GM10248 (cell line): ENCODE data around the gene WDR5.

Experiments used
- CTCF ChIA-PET: fragments of 300-600 bp; sonication (Branson Sonifier 250); formaldehyde crosslinking; extraction: SDS; loops from one replicate; lab custom pipeline; 2021; ENCODE audit warnings: antibody characterized with exemption; lab: Yijun Ruan, JAX
- POLR2A ChIA-PET: fragments of 350-650 bp; sonication (Branson Sonifier 250); formaldehyde crosslinking; extraction: SDS; loops from one replicate; lab custom pipeline; 2020; ENCODE audit warnings: antibody characterized with exemption; lab: Yijun Ruan, JAX
- DNase-seq: peaks from one replicate; pipeline ENCODE4 v3.0.0; 2012; ENCODE audit errors: extremely low spot score
- CTCF ChIP-seq: IDR thresholded peaks from 2 replicates; pipeline ENCODE4 v1.5.1; 2012; ENCODE audit warnings: mild to moderate bottlenecking, low read depth; ENCODE audit errors: extremely low read depth, missing control alignments, control extremely low read depth

The WDR5 gene

GRCh38 chr9:134192951-134193731 is 57.3 kb downstream of the WDR5 start:
- TF ChIP-seq CTCF = no peak
- CTCF ChIA-PET = interaction anchor here (1.9 kb wide), 1 partner anchor 23 kb away, joined by 8 read pairs; no protein-coding TSS in a partner anchor
- POLR2A ChIA-PET = no interaction called here
- no peak for DNase-seq

GRCh38 chr9:134193912-134194535 is 58.1 kb downstream of the WDR5 start:
- POLR2A ChIA-PET = no interaction called here
- no peak for DNase-seq
- CTCF ChIA-PET = interaction anchor here (1.9 kb wide), 1 partner anchor 24 kb away, joined by 8 read pairs; no protein-coding TSS in a partner anchor
- TF ChIP-seq CTCF = no peak

- TF ChIP-seq CTCF = no peak
- POLR2A ChIA-PET = no interaction called here
- CTCF ChIA-PET = interaction anchor here (1.3 kb wide), 1 partner anchor 24 kb away, joined by 4 read pairs; no protein-coding TSS in a partner anchor
- DNase-seq = no peak
Measured at GRCh38 chr9:134195558-134195957, 59.7 kb downstream of the WDR5 start.

GRCh38 chr9:134196911-134197310 is 61.0 kb downstream of the WDR5 start:
- POLR2A ChIA-PET = no interaction called here
- CTCF ChIA-PET = no interaction called here
- DNase-seq = no peak
- TF ChIP-seq CTCF = no peak

- DNase-seq = no peak
- no peak for TF ChIP-seq CTCF
- CTCF ChIA-PET = interaction anchor here (1.1 kb wide), 1 partner anchor 23 kb away, joined by 3 read pairs; no protein-coding TSS in a partner anchor
- POLR2A ChIA-PET = no interaction called here
Measured at GRCh38 chr9:134198791-134199190, 62.9 kb downstream of the WDR5 start.

- POLR2A ChIA-PET = no interaction called here
- TF ChIP-seq CTCF = no peak
- DNase-seq = no peak
- CTCF ChIA-PET = interaction anchor here (0.8 to 1.1 kb wide), 2 partner anchors 21 to 243 kb away, joined by 3 read pairs; no protein-coding TSS in a partner anchor
Measured at GRCh38 chr9:134200730-134201129, 64.8 kb downstream of the WDR5 start.
